NB4 (cell line): ENCODE results near the gene MYO9B.

Source experiments
- CTCF ChIP-seq: IDR thresholded peaks from one replicate; pipeline ENCODE4 v1.5.1; 2012; ENCODE audit warnings: low read depth, low read length
- MAX ChIP-seq: IDR thresholded peaks from 2 replicates; pipeline ENCODE4 v1.6.1; 2011; ENCODE audit warnings: low read depth, low read length
- MYC ChIP-seq: IDR thresholded peaks from 2 replicates; pipeline ENCODE4 v1.6.1; 2011; ENCODE audit warnings: low read depth, low read length
- POLR2A ChIP-seq: IDR thresholded peaks from 2 replicates; pipeline ENCODE4 v1.6.1; 2011; ENCODE audit warnings: mild to moderate bottlenecking; ENCODE audit not compliant: insufficient read length; ENCODE audit errors: extremely low read depth

DNA sequence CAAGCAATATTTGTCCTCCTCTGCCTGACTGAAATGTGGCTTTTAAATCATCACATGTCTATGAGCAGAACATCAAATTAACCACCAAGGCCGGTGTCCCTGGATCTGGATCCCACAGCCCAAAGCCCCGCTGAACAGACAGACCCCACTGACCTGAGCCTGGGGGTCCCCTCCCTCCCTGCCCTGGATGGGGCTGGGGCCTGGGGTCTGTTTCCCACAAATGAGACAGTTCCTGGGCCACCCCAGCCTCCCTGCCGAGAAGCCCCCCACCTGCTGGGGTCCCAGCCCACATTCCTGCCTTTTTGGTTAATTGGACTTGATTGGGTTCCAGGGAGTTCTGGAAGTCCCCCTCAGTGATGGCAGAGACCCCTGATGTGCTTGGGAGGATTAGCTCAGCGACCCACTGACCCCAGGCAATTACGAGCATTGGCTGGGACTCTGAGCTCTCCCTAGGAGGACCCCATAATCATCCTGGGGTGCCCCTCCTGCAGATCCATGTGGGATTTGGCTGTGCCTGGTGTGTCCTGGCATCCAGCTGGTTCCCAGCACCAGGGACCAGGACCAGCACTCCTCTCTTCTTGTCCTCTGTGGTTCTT is 29.6 kb upstream of the MYO9B start:
- no peak for TF ChIP-seq POLR2A
- TF ChIP-seq CTCF: no peak
- no peak for TF ChIP-seq MAX
- no peak for TF ChIP-seq MYC
